ENCODE measurements around the gene POLR1H.

DNA sequence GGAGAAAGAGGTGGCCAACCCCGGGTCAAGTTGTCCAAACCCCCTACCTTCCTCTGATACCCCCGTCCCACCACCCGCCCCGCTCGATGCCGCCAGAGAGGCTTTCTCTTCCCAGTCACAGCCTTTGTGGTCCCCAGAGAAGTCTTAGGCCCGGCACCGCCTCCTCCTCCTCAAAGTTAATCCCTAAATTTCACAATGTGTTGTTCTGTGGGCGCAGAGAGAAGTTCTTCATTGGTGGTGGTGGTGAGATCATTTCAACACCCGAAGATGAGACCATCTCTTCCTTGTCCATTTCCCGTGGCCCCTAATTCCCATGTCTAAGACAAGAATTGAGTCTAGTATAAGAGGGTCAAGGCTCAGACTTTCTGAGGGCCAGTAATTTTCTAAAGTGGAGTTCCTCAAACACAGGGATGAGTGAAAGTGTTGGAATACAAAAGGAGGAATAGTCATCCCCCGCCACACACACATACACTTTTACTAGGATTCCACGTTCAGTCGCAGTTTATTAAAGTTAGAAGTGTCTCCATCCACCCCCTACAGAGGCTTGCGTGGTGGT, 41.4 kb downstream of the POLR1H start:
- TF ChIP-seq, protein P1, sequence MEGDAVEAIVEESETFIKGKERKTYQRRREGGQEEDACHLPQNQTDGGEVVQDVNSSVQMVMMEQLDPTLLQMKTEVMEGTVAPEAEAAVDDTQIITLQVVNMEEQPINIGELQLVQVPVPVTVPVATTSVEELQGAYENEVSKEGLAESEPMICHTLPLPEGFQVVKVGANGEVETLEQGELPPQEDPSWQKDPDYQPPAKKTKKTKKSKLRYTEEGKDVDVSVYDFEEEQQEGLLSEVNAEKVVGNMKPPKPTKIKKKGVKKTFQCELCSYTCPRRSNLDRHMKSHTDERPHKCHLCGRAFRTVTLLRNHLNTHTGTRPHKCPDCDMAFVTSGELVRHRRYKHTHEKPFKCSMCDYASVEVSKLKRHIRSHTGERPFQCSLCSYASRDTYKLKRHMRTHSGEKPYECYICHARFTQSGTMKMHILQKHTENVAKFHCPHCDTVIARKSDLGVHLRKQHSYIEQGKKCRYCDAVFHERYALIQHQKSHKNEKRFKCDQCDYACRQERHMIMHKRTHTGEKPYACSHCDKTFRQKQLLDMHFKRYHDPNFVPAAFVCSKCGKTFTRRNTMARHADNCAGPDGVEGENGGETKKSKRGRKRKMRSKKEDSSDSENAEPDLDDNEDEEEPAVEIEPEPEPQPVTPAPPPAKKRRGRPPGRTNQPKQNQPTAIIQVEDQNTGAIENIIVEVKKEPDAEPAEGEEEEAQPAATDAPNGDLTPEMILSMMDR (IDR thresholded peaks at IDR 0.05; ENCODE audit: low read depth, low read length): no peak
- no peak for TF ChIP-seq POLR2A (IDR thresholded peaks at IDR 0.05; ENCODE audit: extremely low read depth, insufficient read length)

All from NB4 (cell line).